Stimulated activated CD8-positive, alpha-beta memory T cell treated with anti-CD3 and anti-CD28 coated beads, Interleukin-7, amount 100 ng/mL, for 24 hours (primary cell): Measurements from ENCODE around the gene KCNMB2.

ENCODE experiments used
- DNase-seq: peaks from one replicate; pipeline ENCODE4 v3.0.0-alpha.2; 2020; ENCODE audit warnings: low read depth

Gene KCNMB2

DNA sequence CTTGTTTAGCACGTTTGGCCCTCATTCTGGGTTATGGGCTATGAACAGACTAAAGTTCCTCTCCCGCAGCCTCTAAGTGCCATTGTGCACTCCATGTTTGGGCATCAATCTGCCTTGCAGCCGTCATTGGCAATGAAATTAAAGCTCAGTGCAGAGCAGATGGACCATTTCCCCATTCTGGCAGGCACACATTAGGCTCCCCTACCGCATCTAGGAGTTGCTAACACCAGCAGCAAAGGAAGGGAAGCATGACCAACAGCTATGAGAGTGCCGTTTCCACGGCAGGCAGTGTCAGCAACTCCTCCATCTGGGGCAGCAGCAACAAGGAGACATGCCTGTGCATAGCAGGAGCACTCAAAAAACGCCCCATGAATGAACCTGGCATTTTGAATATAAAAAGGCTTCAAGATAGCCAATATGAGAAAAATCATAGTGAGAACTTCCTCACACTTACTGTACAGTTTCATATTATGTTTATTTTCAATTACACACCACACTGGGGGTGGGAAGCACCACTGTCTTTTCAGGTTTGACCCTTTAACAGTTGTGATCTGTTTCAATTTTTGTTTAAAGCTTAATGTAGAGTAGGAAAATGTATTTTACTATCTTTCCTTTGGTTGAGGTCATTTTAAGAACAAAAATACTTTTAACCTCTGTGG lies 218.7 kb downstream of the KCNMB2 start:
- DNase-seq = no peak

DNA sequence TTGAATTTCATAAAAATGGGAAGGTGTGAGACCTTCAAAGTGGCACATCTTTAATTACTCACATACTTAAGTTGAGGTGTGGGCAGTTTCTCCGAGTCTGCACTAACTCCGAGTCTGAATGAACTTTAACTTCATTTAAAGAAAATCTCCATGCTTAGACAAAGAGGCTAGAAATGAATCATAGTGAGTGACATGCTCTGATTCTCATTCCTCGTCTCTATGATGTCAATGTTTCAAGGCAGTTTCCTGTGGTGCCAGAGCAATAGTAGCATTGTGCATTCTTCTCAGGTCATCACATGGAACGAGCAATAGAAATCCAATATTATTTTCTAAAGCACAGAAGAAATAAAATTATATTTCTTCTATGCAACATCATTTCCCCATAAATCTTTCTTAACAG lies 224.8 kb downstream of the KCNMB2 start:
- DNase-seq = no peak

DNA sequence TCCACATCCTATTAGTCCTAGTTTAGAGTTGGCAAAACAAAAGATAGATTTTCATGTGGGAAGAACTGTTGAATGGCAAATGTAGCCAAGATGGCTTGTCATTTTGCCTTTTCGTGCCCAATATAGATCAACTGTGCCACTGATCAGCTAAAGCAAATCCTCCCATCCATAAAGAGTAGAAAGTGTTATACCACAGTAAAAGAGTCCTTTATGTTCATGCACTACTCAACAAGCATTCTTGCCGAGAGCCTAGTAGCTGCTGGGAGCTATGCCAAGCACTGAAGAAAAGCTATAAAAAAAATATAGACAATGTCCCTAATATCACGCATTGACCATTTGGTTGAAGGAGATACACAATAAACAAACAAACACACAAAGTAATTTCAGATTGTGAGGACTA lies 225.2 kb downstream of the KCNMB2 start:
- no peak for DNase-seq

DNA sequence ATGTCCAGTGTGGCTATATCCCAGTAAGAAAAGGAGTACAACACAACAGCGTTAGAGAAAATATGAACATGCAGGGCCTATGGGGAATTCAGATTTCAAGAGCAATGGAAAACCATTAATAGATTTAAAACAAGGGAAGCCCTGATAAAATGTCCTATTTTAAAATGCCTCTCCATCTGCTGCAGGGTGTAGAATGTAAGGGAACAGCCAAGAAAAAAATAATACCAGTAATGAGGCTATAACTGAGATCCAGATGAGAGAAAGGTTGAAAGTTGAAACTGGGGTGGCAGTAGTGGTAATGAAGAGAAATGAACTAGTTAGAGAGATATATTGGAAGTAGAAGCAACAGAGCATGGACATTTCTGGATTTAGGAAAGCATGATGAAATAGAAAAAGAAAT lies 226.1 kb downstream of the KCNMB2 start:
- DNase-seq = no peak

DNA sequence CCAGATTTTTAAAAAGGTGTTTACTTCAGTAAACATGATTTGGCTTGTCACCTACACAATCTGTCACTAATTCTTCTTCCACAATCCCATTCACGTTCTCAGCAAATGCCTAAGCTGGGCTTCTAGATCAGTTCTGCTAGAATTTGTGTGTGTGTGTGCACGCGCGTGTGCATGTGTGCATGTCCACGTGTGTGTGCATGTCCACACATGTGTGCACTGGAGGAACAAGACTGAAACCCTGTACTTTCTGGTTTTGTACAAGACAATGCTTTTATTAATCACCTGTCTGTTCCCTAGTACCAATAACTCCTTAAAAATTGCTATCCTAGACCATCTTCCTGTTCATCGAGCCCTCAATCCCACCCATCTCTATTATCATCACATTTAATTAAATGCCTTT lies 229.2 kb downstream of the KCNMB2 start:
- no peak for DNase-seq

DNA sequence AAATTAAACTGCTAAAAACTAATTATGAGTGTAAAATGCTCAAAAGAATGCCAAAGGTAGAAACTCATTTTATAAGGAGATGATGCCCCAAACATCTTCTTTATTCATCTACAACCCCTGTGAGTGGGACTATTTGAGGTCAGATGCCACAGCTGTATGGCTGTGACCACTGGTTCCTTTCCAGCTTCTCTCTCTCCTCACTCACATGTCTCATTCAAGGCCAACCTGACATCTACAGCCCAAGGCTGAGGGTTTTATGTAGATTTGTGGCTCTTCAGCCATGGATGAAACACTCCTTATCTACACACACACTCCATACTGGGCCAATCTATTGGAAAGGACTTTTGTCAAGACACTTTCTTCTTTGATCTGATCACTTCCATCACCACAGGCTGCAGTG lies 231.3 kb downstream of the KCNMB2 start:
- DNase-seq = no peak

DNA sequence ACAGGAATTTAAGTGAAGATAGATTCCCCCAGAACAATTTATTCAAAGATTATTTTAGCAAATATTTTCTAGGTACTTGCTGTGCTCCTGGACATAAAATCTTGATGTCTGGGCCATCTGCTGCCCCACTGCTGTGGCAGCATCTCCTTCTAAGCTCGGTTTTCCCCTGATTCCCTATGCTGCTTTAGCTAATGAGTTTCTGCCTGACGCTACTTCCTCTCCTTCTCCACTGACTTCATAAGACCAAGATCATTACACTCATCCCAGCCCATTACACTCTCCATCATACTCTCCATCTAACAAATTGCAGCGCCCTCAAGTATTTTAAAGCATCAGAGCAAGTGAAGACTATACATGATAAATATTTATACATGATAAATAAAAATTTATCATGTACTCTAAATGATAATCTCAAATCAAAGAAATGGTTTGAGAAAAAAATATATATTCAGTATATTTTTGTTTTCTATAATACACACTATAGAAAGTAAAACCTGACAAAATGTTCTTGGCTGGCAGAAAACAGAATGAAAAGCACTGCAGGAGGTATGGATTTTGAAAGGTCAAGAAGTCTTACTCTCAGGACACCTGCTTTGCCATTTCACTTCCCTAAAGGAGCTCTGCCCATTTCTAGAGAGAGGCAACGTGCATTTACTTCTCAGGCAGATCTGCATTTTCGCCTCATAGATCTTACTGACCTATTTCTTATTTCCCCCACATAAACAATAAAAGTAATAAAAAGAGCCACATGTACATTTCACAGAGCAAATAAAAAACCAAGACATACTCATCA lies 232.0 kb downstream of the KCNMB2 start:
- no peak for DNase-seq

DNA sequence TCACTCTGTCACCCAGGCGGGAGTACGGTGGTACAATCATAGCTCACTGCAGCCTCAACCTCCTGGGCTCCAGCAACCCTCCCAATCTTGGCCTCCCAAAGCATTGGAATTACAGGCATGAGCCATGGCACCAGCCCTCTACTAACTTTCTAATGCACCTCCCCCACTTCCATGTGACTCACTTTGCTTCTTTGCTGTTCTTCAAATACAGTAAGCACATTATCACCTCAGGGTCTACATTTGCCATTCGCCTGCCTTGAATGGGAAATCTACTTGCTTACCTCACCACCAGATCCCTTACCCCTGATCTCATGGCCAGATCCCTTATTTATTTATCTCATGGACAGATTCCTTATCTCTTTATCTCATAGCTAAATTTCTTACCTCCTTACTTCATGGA lies 235.3 kb downstream of the KCNMB2 start:
- no peak for DNase-seq

DNA sequence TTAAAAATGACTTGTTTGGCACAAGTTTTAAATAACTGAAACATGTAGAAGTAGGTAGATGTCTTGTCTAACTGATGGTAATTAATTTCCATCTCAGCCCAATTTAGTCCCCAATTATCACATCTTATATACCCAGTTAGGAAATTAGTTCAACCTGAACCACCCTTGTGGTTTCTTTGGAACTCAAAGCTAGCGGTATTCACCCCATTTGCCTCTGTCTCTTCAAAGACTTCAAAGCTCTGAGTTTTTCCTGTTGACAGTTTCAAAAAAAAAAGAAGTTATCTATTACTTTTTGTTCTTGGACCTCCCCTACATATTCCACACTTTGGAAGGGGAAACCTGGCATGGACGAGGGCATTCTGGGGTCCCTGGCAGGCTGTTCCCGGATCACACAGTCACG lies 236.5 kb downstream of the KCNMB2 start:
- no peak for DNase-seq

DNA sequence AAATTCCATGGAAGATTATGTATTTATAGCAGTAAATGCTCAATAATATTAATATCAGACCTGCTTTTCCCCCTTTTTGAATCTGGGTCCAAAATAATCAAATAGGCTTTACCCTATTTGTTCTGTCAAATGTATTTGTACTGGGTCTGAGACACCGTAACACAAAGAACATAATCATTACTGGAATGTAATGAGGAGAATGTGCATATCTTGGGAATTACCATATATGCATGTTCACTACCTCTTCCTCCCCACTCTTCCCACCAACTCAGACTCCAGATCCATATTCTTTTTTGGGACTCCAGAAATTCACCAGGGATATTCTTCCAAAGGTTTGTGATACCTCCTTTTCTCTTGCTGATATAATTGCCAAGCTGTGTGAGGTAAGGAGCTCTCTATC lies 237.1 kb downstream of the KCNMB2 start:
- DNase-seq = no peak

DNA sequence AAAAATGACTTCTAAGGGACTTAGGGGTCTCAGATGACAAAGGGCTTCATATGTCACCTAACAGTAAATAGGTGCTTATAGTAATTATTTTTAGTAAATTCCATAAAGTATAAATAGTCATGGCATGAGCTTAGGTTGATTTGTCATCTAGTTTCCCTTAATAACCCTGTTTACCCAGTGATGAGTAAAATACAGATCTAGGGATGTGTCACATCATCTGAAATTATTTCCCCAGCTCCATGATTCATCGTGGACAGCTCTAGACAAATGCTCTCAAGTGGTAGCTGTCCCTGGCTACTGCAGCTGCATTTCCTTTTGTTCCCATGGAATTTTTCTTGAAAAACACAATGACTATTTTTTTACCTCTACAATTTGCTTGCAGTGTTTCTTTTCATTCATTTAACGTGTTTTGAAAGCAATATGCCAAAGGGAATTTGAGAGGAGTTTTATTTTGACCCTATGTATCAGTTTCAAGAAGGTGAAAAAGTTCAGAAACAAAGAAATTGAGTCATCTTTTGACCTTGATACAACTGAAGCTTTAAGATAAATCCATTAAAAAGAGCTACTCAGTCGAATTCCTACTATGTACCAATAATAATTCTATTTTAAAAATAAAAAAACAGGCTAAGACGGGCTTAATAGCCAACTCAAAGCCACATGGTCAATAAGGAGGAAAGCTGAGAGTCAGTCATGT lies 241.6 kb downstream of the KCNMB2 start:
- DNase-seq = no peak

DNA sequence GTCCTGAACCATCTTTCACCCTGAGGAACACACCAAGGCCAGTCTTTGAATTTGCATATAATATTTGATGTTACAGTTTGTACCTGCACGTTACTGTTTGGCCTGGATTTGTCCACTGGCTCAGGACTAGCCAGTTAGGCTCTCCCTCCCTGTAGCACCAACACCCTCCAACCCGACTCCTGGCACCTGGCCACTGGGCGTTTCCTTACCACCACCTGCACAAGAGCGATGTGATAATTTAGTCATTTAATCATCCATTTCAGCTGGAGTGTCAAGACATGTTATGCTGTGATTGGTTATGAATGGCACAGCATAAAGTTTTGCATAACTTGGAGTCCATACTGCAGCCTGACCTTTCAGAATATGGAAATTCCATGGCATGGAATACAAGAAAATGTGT lies 242.4 kb downstream of the KCNMB2 start:
- no peak for DNase-seq

DNA sequence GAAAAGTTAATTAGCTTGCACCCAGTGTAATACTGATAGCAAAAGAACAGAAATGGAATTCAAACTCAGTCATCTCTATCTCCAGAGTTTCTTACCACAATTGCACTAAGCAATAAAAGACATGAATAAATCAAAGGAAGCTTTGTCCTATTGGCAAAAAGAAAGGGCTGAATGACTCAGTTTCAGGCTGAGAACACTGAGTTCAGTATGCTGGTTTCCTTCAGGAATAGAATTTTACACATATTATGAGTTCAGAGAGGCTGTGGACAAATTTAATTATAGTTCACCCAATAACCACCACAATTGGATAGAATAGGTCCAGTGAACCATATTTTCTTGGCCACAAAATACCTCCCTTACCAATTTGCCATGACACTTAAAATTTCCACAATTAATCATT lies 249.7 kb downstream of the KCNMB2 start:
- DNase-seq = no peak

DNA sequence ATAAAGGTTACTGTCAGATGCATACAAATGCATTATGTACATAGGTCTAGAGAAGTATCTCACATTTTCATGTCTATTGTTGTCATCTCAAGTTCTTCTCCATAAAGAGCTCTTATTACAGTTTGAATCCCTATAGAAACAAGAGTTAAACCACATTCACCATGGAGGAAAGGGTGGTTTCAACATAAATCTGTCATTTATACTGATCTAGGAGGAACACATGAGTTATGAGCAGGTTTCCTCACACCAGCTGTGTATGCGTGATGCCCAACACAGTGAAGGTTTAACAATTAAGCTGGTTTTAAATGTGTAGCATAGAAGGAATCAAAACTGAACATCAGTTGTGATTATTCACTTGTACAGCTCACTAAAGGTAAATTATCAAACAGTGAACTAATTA lies 251.7 kb downstream of the KCNMB2 start:
- DNase-seq = no peak

DNA sequence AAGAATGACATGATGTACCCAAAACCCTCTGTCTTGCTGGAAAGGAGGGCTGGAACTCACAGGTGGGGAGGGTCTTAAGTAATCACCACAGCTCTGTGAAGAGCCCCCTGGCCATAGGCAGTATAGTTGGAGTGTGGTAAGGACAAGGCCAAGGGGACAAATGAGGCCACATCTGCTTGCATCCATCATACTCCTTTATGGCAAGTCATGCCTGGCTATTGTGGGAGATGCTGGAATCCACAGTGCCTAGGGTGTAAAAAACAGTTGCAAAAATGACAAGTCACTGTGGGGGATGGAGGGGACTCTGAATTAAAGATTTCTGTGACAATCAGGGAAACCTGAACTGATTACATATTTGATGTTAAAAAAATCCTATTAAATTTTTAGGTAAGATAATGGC lies 258.5 kb downstream of the KCNMB2 start:
- DNase-seq = no peak

DNA sequence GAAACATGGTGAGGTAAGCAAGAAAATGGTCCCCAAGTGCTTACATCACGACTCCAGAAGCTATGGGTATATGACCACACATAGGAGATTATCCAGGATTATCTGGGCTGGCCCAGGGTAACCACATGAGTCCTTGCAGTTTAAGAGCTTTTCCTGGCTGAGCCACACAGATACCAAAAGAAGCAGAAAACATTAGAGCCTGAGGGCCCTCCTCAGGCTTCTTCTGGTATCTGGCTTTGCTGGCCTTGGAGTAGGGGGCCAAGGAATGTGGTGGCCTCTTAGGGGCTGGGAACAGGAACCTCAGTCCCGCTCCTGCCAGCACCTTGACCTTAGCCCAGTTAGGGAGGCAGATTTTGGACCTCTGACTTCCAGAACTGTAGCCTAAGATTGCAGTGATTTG lies 259.1 kb downstream of the KCNMB2 start:
- DNase-seq = no peak

DNA sequence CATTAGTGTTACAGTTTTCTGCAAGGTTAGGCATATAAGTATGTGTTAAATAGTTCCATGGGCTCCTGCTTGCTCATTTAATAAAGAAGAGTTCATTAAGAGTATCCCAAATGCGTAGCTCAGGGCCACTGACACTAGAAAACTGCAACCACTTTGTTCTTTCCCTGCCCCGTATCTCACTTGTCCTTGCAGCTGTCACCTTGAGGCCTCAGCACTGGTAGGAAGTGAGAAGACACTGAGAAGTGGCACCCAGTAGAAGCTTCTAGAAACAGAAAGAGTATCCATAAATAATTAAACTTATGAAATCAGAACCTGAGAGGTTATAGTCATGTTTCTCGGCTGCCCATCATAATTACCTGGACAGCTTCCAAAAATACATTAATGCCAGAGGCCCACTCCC lies 266.0 kb downstream of the KCNMB2 start:
- DNase-seq = no peak

DNA sequence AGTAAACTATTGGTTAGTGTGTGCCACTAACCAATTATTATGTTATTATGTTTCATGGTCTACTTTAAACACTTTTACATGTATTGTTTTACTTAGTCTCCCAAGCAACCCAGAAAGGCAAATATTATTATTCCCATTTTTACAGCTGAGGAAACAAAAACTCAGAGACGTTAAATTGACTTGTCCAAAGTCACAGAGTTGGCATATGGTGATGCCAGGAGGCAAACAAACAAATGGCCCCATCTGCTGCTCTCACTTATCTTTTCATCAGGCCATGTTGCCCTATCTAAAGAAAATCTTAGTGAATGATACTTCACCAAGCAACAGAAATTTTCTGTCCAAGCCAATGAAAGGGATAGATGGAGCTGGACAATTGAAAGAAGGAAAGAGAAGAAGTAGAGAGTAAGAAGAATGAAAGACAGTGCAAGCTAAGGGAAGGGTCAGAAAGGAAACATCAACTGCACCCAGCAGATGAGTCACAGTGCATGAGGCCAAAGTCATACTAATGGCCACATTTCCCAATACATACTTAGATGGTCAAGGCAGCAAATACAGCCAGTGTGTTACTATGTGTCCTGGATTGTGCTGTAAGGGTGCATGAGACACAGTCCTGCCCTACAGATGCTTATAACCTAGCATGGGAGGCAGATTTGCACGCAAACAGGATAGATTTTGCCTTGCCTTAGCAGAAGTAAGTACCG lies 266.9 kb downstream of the KCNMB2 start:
- no peak for DNase-seq

DNA sequence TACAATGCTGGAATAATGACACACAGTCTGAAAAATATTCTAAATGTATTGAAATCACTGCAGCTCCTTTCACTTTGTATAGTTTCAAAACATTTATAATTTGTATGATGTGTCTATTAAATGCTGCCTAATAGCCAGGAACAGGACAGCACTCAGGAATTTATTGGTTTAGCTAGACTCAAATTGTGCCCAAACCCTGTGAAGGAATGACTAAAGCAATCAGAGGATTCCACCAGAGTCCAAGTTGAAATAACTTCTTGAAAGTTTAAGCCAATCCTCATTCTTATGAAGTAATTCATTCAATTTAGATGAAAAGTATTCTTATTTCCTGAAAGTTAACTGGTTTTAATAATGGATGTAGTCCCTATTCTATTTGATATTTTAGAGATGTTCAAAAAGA lies 268.4 kb downstream of the KCNMB2 start:
- DNase-seq = no peak

DNA sequence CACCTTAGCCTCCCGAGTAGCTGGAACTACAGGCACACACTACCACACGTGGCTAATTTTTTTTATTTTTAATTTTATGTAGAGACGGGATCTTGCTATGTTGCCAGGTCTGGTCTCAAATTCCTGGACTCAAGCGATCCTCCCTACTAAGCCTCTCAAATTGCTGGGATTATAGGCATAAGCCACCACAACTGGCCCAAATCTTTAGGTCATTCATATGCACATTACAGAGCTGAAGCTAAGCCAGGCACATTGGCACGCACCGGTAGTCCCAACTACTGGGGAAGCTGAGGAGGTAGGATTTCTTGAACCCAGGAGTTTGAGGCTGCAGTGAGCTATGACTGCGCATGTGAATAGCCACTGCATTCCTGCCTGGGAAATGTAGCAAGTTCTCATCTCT lies 269.5 kb downstream of the KCNMB2 start:
- no peak for DNase-seq

DNA sequence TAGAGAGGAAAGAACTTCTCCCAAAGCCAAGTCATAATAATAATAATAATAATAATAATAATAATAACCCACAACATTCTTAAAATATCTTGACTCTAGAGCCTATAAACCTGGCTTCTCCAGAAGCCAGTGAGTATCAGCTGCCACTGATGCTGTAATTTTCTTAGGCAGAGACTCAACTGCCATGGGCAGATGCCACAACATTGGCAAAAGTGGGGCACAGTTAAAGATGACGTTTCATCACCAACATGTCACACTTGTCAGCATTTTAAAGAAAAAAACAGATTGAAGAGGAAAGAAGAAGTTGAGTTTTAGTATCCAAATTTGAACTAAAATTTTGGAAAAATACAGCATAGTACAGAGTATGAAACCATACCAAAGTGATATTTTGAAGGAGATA lies 270.4 kb downstream of the KCNMB2 start:
- DNase-seq = no peak

DNA sequence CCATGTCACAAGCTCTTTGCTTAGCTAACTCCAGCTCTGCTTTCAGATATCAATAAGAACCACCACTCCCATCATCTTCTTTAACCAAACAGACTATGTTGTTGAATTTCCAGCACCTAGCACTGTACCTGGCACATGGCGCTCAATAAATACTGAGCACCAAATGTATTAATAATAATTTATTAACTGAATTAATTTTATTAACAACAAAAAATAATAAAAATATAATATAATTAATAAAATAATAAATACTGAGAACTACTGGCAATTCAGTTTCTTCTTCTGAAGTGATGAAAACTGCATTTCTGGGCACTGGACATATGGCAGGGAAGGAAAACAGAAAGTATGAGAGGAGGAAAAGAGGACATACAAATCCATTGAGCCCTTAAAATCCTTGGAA lies 271.5 kb downstream of the KCNMB2 start:
- DNase-seq = no peak

DNA sequence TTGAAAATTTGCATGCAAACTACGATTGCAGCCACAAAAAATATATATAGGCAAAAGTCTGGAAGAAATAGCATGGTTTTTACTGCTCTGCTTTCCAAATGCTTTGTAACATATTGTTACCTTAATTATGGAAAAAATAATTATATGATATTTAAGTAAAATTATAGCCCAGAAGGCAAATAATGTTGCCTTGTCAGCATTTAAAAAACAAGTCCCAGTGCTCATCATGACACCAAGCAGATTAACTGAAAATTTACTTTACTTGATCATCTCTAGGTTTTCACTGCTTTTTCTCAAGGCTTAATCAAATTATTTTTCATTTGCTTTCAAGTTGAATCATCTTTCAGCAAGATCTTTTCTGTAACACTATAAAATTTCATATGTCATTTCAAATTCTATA lies 272.5 kb downstream of the KCNMB2 start:
- DNase-seq = no peak
